Endothelial cell of umbilical vein (primary cell): ENCODE results near the gene GRK5. TPM values are rescaled to one million over a fixed set of nuclear protein-coding genes. Genes with fewer than 3 reads are reported as not detected.

Experiments used
- BruUV-seq: library from RNA; stranded (reverse); fragments of 400-500 nt; replicated peaks from 2 replicates; lab custom pipeline; 2021; lab: Mats Ljungman, UMichigan
- CTCF ChIA-PET: fragments of 300-600, 350-600 bp; sonication (Branson Sonifier 250); formaldehyde crosslinking; loops from one replicate; lab custom pipeline; 2021; ENCODE audit warnings: antibody characterized with exemption, inconsistent platforms; lab: Charles Lee
- POLR2A ChIA-PET: fragments of 300-600, 350-600 bp; sonication (Branson Sonifier 250); formaldehyde crosslinking; loops from one replicate; lab custom pipeline; 2021; ENCODE audit warnings: antibody characterized with exemption, inconsistent platforms; lab: Charles Lee
- DNase-seq: peaks from one replicate; pipeline ENCODE4 v3.0.0-alpha.2; 2011; ENCODE audit warnings: low read depth, low spot score
- FAIRE-seq: peaks from 2 replicates; lab custom pipeline; 2011; peaks lifted over from hg19 to GRCh38; lab: Jason Lieb, UNC
- H2AFZ ChIP-seq: 2 replicates; pipeline ENCODE4 v1.6.0; 2012; ENCODE audit warnings: low read depth, low read length, control low read depth, inconsistent platforms
- H3K27ac ChIP-seq: 2 replicates; pipeline ENCODE4 v1.5.1; 2011; ENCODE audit warnings: low read depth, mild to moderate bottlenecking, control low read depth, low read length, moderate library complexity; ENCODE audit not compliant: insufficient read depth
- H3K27me3 ChIP-seq, 2 experiments: 2 replicates each; pipeline versions ENCODE4 v1.6.0 to v1.6.1; 2011; ENCODE audit warnings: low read length in 2 of 2, mixed read lengths in 1 of 2; ENCODE audit not compliant: control insufficient read depth in 2 of 2, insufficient read depth in 2 of 2
- H3K36me3 ChIP-seq, 2 experiments: 2 replicates in 1 of 2; 3 replicates in 1 of 2; pipeline ENCODE4 v1.5.1; 2011; ENCODE audit warnings: low read length in 2 of 2, mild to moderate bottlenecking in 1 of 2, moderate library complexity in 1 of 2; ENCODE audit not compliant: control insufficient read depth in 2 of 2, insufficient read depth in 2 of 2; ENCODE audit errors: extremely low read depth in 1 of 2
- H3K4me1 ChIP-seq: 3 replicates; pipeline ENCODE4 v1.5.1; 2011; ENCODE audit warnings: mild to moderate bottlenecking, low read length; ENCODE audit not compliant: control insufficient read depth, insufficient read depth; ENCODE audit errors: extremely low read depth
- H3K4me2 ChIP-seq: 2 replicates; pipeline ENCODE4 v1.6.1; 2011; ENCODE audit warnings: low read length, control low read depth, mixed read lengths; ENCODE audit not compliant: insufficient read depth
- H3K4me3 ChIP-seq, 3 experiments: fragments of 200-600 bp in 1 of 3; sonication (generic), shearing (Covaris generic) in 1 of 3; replicated peaks in 1 of 3; 2 replicates each; pipeline ENCODE4 v1.5.1; 2011 to 2016; ENCODE audit warnings: control low read depth in 3 of 3, low read length in 3 of 3, mild to moderate bottlenecking in 2 of 3, inconsistent platforms in 1 of 3, low read depth in 1 of 3, moderate library complexity in 1 of 3; ENCODE audit not compliant: insufficient read depth in 1 of 3
- H3K79me2 ChIP-seq: 2 replicates; pipeline ENCODE4 v1.6.0; 2012; ENCODE audit warnings: low read length, inconsistent platforms; ENCODE audit not compliant: control insufficient read depth, insufficient read depth
- H3K9ac ChIP-seq: replicated peaks from 2 replicates; pipeline ENCODE3; 2011; ENCODE audit warnings: low read length, control low read depth; ENCODE audit not compliant: insufficient read depth; ENCODE audit errors: extremely low read depth
- H3K9me1 ChIP-seq: replicated peaks from 3 replicates; pipeline ENCODE4 v1.6.0; 2011; ENCODE audit warnings: mild to moderate bottlenecking, low read length; ENCODE audit not compliant: control insufficient read depth, insufficient read depth; ENCODE audit errors: extremely low read depth
- H3K9me3 ChIP-seq: replicated peaks from 2 replicates; pipeline ENCODE4 v1.5.1; 2012; ENCODE audit warnings: low read length, inconsistent platforms; ENCODE audit not compliant: control insufficient read depth, insufficient read depth
- H4K20me1 ChIP-seq: replicated peaks from 2 replicates; pipeline ENCODE3; 2011; ENCODE audit warnings: mild to moderate bottlenecking, low read length; ENCODE audit not compliant: control insufficient read depth, insufficient read depth; ENCODE audit errors: extremely low read depth
- EZH2 ChIP-seq: IDR thresholded peaks from 2 replicates; pipeline ENCODE4 v1.6.1; 2012; ENCODE audit warnings: borderline replicate concordance, low read depth, mild to moderate bottlenecking, moderate library complexity, low read length, inconsistent platforms; ENCODE audit not compliant: severe bottlenecking
- FOS ChIP-seq: IDR thresholded peaks from 2 replicates; pipeline ENCODE4 v1.6.1; 2011; ENCODE audit warnings: mild to moderate bottlenecking, low read length, moderate library complexity, borderline replicate concordance; ENCODE audit not compliant: insufficient read depth
- JUN ChIP-seq: IDR thresholded peaks from 2 replicates; pipeline ENCODE4 v1.6.1; 2011; ENCODE audit warnings: borderline replicate concordance, low read depth; ENCODE audit not compliant: insufficient read length, insufficient read depth
- dilution Hi-C: fragments of 300-500 bp; cut with MboI; formaldehyde crosslinking; loops from one replicate; pipeline ENCODE4 v1.15.0; 2019; ENCODE audit warnings: low sequenced_read_pairs; ENCODE audit not compliant: extremely low pct_ligation_motif_present
- intact Hi-C: fragments of 100-400 bp; cut with micrococcal nuclease; formaldehyde crosslinking; loops from one replicate; pipeline ENCODE4 v1.10.0; 2022
- polyA plus RNA-seq, 4 experiments: library from polyadenylated mRNA; depleted of rRNA in 3 of 4; stranded (reverse) in 3 of 4; unstranded in 1 of 4; fragments of >200 nt; gene quantifications; 2 replicates each; pipeline versions ENCODE4 v1.2.1 to v1.2.3, GENCODE V29; 2011 to 2012; ENCODE audit warnings: missing spikeins in 1 of 4
- total RNA-seq: library from RNA; stranded (reverse); gene quantifications from 2 replicates; pipeline ENCODE4 v1.2.3, GENCODE V29; 2021
- TF ChIP-seq, protein P1 (sequence below), 2 donors: IDR thresholded peaks; 1 replicate in 1 of 2; 2 replicates in 1 of 2; pipeline ENCODE4 v1.5.1; 2011; ENCODE audit warnings: low read length in 2 of 2, mild to moderate bottlenecking in 2 of 2, moderate library complexity in 2 of 2, control low read depth in 1 of 2, inconsistent platforms in 1 of 2, low read depth in 1 of 2; ENCODE audit not compliant: insufficient read depth in 1 of 2; ENCODE audit errors: extremely low read depth in 1 of 2

GRK5 gene
- total and polyA plus RNA-seq, 2 donors (not counting 3 experiments of a cell fraction or from before 2014, with no cell fraction given) = 13.1 to 29.5 TPM

DNA sequence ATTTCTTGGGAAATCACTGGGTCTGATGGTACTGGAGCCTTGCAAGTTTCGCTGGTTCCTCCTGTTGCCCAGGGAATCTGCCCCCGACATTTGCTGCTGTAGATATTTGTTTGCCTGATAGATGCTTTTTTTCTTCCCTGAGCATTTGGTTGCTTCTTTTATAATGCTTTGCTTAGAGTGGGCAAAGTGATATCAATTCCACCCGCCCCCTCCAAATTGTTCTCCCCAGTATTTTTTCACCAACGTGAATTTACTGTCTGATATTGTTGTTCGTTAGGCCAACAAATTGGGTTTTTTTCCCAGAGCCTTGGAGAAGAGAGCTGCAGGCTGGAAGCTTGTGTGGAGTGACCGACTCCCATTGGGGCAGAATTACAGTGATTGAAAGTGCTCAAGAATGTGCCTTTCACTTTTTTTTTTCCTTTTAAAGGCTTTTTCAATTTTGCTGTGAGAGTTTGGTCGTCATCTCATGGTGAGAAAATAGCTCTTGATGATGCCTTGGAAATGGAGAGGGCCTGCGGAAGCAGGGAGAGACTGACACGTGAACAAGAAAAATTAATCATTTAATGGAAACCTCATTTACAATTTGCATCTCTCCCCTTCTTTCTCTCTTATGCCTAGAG lies 2.5 kb downstream of the GRK5 start:
- Histone ChIP-seq H2AFZ (peak overlapping the region; percentile 43), H3K4me3 (peak overlapping the region; percentile 7 to 90 (median 74)), H3K9me3 (no peaks in the 10 kb centered on the region), H3K79me2 (peaks cover 24% of the 10 kb centered on the region), H3K9ac (peak overlapping the region; percentile 83), H4K20me1 (no peaks in the 10 kb centered on the region), H3K4me1 (peaks cover 45% of the 10 kb centered on the region), H3K9me1 (no peaks in the 10 kb centered on the region), H3K4me2 (peak overlapping the region; percentile 94), H3K27me3 (no peaks in the 10 kb centered on the region), H3K27ac (peak overlapping the region; percentile 70), H3K36me3 (no peaks in the 10 kb centered on the region)
- intact Hi-C loops = loop anchor here (1.0 to 10.0 kb wide), 3 partner anchors 23 to 445 kb away; partner anchors contain the start of gene BAG3
- ChIA-PET POLR2A (interaction anchor here (0.7 to 1.2 kb wide), 3 partner anchors 38 to 196 kb away, joined by 3 to 7 read pairs (median 3); no protein-coding TSS in a partner anchor), CTCF (interaction anchor here (0.6 to 8.6 kb wide), 42 partner anchors 8 to 333 kb away, joined by 3 to 180 read pairs (median 6); partner anchors contain the start of gene RGS10)
- DNase-seq = peak; percentile 48
- no peak for FAIRE-seq
- no peak for TF ChIP-seq EZH2
- TF ChIP-seq, protein P1, sequence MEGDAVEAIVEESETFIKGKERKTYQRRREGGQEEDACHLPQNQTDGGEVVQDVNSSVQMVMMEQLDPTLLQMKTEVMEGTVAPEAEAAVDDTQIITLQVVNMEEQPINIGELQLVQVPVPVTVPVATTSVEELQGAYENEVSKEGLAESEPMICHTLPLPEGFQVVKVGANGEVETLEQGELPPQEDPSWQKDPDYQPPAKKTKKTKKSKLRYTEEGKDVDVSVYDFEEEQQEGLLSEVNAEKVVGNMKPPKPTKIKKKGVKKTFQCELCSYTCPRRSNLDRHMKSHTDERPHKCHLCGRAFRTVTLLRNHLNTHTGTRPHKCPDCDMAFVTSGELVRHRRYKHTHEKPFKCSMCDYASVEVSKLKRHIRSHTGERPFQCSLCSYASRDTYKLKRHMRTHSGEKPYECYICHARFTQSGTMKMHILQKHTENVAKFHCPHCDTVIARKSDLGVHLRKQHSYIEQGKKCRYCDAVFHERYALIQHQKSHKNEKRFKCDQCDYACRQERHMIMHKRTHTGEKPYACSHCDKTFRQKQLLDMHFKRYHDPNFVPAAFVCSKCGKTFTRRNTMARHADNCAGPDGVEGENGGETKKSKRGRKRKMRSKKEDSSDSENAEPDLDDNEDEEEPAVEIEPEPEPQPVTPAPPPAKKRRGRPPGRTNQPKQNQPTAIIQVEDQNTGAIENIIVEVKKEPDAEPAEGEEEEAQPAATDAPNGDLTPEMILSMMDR (IDR thresholded peaks at IDR 0.05; ENCODE audit: extremely low read depth in 1 of 2, insufficient read depth in 1 of 2, low read depth in 1 of 2, low read length in 2 of 2) = no peak
- TF ChIP-seq FOS = no peak
- no peak for TF ChIP-seq JUN
- dilution Hi-C loops = no loop called here
- no TSS peak for BruUV-seq
